ENCODE measurements around the gene ANKRD55.

Gene ANKRD55

GRCh38 chr5:56077796-56078233, 155.3 kb downstream of the ANKRD55 start:
- peak; percentile 37 for DNase-seq (ENCODE audit: extremely low read depth, insufficient read length)
- H3K36me3 ChIP-seq (ENCODE audit: control insufficient read depth, insufficient read depth, low read length): no peaks in the 10 kb centered on the region
- no peaks in the 10 kb centered on the region for H3K27me3 ChIP-seq (replicated peaks; ENCODE audit: control insufficient read depth, insufficient read depth, low read length)
- TF ChIP-seq, protein P1, sequence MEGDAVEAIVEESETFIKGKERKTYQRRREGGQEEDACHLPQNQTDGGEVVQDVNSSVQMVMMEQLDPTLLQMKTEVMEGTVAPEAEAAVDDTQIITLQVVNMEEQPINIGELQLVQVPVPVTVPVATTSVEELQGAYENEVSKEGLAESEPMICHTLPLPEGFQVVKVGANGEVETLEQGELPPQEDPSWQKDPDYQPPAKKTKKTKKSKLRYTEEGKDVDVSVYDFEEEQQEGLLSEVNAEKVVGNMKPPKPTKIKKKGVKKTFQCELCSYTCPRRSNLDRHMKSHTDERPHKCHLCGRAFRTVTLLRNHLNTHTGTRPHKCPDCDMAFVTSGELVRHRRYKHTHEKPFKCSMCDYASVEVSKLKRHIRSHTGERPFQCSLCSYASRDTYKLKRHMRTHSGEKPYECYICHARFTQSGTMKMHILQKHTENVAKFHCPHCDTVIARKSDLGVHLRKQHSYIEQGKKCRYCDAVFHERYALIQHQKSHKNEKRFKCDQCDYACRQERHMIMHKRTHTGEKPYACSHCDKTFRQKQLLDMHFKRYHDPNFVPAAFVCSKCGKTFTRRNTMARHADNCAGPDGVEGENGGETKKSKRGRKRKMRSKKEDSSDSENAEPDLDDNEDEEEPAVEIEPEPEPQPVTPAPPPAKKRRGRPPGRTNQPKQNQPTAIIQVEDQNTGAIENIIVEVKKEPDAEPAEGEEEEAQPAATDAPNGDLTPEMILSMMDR (IDR thresholded peaks at IDR 0.05; ENCODE audit: insufficient read depth, low read length, poor library complexity, severe bottlenecking): no peak
- no peak overlapping the region for H3K4me3 ChIP-seq (replicated peaks; ENCODE audit: low read depth, low read length)

- DNase-seq (ENCODE audit: extremely low read depth, insufficient read length): no peak
- H3K27me3 ChIP-seq (replicated peaks; ENCODE audit: control insufficient read depth, insufficient read depth, low read length): no peaks in the 10 kb centered on the region
- H3K4me3 ChIP-seq (replicated peaks; ENCODE audit: low read depth, low read length): no peak overlapping the region
- H3K36me3 ChIP-seq (ENCODE audit: control insufficient read depth, insufficient read depth, low read length): no peaks in the 10 kb centered on the region
- TF ChIP-seq, protein P1 (IDR thresholded peaks at IDR 0.05; ENCODE audit: insufficient read depth, low read length, poor library complexity, severe bottlenecking): no peak
These were observed 156.6 kb downstream of the ANKRD55 start for GRCh38 chr5:56076486-56076885.

- Histone ChIP-seq H3K36me3 (ENCODE audit: control insufficient read depth, insufficient read depth, low read length) (no peaks in the 10 kb centered on the region), H3K4me3 (replicated peaks; ENCODE audit: low read depth, low read length) (no peak overlapping the region), H3K27me3 (replicated peaks; ENCODE audit: control insufficient read depth, insufficient read depth, low read length) (no peaks in the 10 kb centered on the region)
- TF ChIP-seq, protein P1 (IDR thresholded peaks at IDR 0.05; ENCODE audit: insufficient read depth, low read length, poor library complexity, severe bottlenecking): no peak
- DNase-seq (ENCODE audit: extremely low read depth, insufficient read length): no peak
These were observed 157.8 kb downstream of the ANKRD55 start for GRCh38 chr5:56075361-56075760.

DNA sequence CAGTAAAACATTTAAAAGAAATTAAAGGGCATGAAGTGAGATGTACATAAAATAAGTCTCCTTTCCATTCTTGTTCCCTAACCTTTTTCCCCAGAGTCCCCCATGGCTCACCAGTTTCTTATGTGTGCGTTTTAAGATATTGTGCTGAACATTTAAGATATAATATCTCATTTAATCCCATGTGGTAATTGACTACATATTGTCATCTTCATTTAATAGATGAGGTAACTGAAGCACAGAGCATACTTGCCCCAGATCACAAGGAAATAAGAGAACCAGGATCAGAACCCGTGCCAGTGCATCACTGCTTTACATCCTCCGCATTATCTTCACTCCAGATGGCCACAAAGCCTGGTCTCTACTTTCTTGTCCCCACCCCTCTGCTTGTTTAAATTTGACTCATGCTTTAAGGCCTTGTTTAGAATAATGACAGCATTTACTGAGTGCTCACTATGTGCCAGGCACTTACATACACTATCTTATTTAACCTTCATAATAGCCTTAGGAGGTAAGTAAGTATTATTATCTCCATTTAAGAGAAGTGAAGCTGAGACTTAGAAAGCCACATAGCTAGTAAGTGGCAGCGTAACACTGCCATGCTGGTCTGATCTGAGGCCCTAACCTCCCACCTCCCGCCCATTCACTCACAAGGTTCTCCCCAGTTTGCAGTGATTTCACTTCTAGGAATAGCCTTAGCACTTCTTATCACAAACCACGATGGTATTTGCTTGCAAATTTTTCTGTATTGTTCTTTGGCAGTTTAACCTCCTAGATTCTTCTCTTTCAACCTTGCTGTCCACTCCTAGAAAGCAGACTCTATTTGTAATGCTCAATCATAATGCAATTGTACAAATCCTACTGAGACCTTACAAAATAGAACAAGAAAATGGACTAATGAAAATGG, 160.0 kb downstream of the ANKRD55 start:
- Histone ChIP-seq H3K36me3 (ENCODE audit: control insufficient read depth, insufficient read depth, low read length) (no peaks in the 10 kb centered on the region), H3K27me3 (replicated peaks; ENCODE audit: control insufficient read depth, insufficient read depth, low read length) (no peaks in the 10 kb centered on the region), H3K4me3 (replicated peaks; ENCODE audit: low read depth, low read length) (no peak overlapping the region)
- TF ChIP-seq, protein P1 (IDR thresholded peaks at IDR 0.05; ENCODE audit: insufficient read depth, low read length, poor library complexity, severe bottlenecking): no peak
- no peak for DNase-seq (ENCODE audit: extremely low read depth, insufficient read length)

DNA sequence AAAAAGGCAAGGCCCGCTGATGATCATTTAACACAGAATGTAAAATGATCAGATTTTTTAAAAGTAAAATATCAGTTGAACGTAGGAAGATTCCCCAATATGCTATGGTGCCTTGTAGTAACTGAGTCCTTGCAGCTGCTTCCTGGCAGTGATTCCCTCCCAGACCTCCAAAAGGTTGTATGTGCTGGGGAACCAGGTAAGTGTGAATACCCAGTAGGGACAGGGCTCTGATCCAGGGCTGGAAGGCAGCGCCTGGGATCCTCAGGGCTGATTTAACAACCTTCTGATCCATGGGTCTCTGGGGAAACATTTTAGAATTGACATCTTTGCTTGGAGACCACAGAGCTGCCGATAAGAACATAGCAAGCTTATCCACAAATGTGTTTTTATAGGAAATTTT, 161.7 kb downstream of the ANKRD55 start:
- DNase-seq (ENCODE audit: extremely low read depth, insufficient read length): no peak
- H3K36me3 ChIP-seq (ENCODE audit: control insufficient read depth, insufficient read depth, low read length): no peaks in the 10 kb centered on the region
- TF ChIP-seq, protein P1 (IDR thresholded peaks at IDR 0.05; ENCODE audit: insufficient read depth, low read length, poor library complexity, severe bottlenecking): no peak
- H3K27me3 ChIP-seq (replicated peaks; ENCODE audit: control insufficient read depth, insufficient read depth, low read length): no peaks in the 10 kb centered on the region
- no peak overlapping the region for H3K4me3 ChIP-seq (replicated peaks; ENCODE audit: low read depth, low read length)
